Testis (tissue), 3 donors: ENCODE measurements around the gene RFXAP. TPM values are rescaled to one million over a fixed set of nuclear protein-coding genes. Genes with fewer than 3 reads are reported as not detected.

Source experiments
- DNase-seq: peaks from one replicate; pipeline ENCODE4 v3.0.0-alpha.2; 2019
- H3K27ac ChIP-seq, 2 donors: fragments of 200-600 bp; sonication (generic); one replicate each; pipeline ENCODE4 v1.5.1; 2019
- H3K27me3 ChIP-seq: fragments of 200-600 bp; sonication (generic); one replicate; pipeline ENCODE4 v1.5.1; 2019
- H3K36me3 ChIP-seq: fragments of 200-600 bp; sonication (generic); one replicate; pipeline ENCODE4 v1.5.1; 2017; ENCODE audit warnings: low read depth; ENCODE audit errors: missing control alignments
- H3K4me1 ChIP-seq: fragments of 200-600 bp; sonication (generic); one replicate; pipeline ENCODE4 v1.5.1; 2019
- H3K4me3 ChIP-seq, 2 donors: fragments of 200-600 bp; sonication (generic); one replicate each; pipeline ENCODE4 v1.5.1; 2017 to 2019
- H3K9me3 ChIP-seq: fragments of 200-600 bp; sonication (generic); one replicate; pipeline ENCODE4 v1.5.1; 2017
- POLR2A ChIP-seq: fragments of 450-650 bp; IDR thresholded peaks from one replicate; pipeline ENCODE4 v1.6.1; 2017; ENCODE audit warnings: antibody characterized with exemption, mild to moderate bottlenecking, moderate library complexity
- WGBS, 2 donors: methylation state at CpG; one replicate each; pipeline ENCODE4 v1.1.5; 2018; 5-methylcytosine and 5-hydroxymethylcytosine counted together
- intact Hi-C: fragments of 100-400 bp; cut with DNase I; formaldehyde crosslinking; loops from one replicate; pipeline ENCODE4 v1.15.1; 2023; ENCODE audit warnings: low total_unique reads
- polyA plus RNA-seq: library from polyadenylated mRNA; stranded (reverse); fragments of 350-450 nt; fragmentation: Illumina TruSeq; extraction: RNeasy Lipid Tissue Mini Kit (QIAGEN cat#74804); gene quantifications from one replicate; pipeline ENCODE4 v1.2.3, GENCODE V29; 2014; ENCODE audit warnings: low read depth, low replicate concordance; ENCODE audit not compliant: insufficient read depth
- total RNA-seq, 2 donors: library from RNA; depleted of rRNA; stranded (reverse); fragments of >200 nt; gene quantifications; one replicate each; pipeline ENCODE4 v1.2.3, GENCODE V29; 2016
- TF ChIP-seq, protein P1 (sequence below), 3 experiments: fragments of 450-650 bp in 2 of 3; fragments of 200-600 bp in 1 of 3; sonication (generic) in 1 of 3; IDR thresholded peaks; one replicate each; pipeline ENCODE4 v1.5.1; 2016 to 2019; ENCODE audit warnings: antibody characterized with exemption in 3 of 3, mild to moderate bottlenecking in 2 of 3, moderate library complexity in 1 of 3

Gene RFXAP
- total and polyA plus RNA-seq, 3 donors from 2014 or later: 6.6 to 11.1 (median 10.3) TPM

DNA sequence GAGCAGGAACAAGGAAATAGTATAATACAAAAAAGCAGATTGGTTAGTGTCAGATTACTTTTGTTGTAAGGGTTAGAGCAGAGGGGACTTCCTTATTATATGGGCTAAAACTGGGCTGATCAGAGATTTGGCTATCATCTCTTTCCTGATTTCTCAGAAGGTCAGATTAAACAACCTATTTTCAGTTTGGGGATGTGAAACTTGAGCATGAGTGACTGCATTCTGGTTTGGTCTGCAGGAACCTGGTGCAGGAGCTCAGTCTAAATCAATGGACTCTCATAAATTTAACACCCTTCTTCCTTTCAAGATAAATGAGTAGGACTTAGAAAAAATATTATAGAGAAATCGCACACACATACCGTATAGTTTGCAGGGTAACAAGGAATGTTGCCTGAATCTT, 12.9 kb upstream of the RFXAP start:
- Histone ChIP-seq H3K4me1 (no peaks in the 10 kb centered on the region), H3K36me3 (no peaks in the 10 kb centered on the region), H3K4me3 (no peak overlapping the region), H3K27me3 (no peaks in the 10 kb centered on the region), H3K9me3 (no peaks in the 10 kb centered on the region), H3K27ac (no peak overlapping the region)
- TF ChIP-seq, protein P1, sequence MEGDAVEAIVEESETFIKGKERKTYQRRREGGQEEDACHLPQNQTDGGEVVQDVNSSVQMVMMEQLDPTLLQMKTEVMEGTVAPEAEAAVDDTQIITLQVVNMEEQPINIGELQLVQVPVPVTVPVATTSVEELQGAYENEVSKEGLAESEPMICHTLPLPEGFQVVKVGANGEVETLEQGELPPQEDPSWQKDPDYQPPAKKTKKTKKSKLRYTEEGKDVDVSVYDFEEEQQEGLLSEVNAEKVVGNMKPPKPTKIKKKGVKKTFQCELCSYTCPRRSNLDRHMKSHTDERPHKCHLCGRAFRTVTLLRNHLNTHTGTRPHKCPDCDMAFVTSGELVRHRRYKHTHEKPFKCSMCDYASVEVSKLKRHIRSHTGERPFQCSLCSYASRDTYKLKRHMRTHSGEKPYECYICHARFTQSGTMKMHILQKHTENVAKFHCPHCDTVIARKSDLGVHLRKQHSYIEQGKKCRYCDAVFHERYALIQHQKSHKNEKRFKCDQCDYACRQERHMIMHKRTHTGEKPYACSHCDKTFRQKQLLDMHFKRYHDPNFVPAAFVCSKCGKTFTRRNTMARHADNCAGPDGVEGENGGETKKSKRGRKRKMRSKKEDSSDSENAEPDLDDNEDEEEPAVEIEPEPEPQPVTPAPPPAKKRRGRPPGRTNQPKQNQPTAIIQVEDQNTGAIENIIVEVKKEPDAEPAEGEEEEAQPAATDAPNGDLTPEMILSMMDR (IDR thresholded peaks at IDR 0.05): no peak
- TF ChIP-seq POLR2A: no peak
- intact Hi-C loops: no loop called here
- 82 to 87% methylated on average over 2 of the region's 2 CpGs for WGBS, 2 donors
- no peak for DNase-seq

DNA sequence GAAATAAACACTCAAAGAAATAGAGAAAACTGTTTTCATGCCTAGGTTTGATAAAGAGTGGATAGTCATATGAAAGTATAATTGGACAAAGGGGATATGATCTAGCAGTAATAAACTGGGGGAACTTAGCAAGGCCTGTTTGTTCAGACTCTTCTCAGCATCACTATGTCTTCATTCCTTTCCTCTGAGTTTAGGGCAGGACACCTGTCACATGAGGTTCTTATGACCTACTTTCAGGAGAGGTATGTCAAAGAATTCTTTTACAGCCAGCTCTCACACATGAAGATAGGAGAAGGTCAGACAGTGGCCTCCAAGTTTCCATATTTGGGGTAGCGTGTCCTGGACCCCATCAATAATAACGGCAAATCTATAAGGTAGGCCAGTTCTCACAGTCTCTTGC, 11.4 kb upstream of the RFXAP start:
- DNase-seq: no peak
- H3K27me3 ChIP-seq: no peaks in the 10 kb centered on the region
- H3K27ac ChIP-seq: no peak overlapping the region
- H3K4me1 ChIP-seq: no peaks in the 10 kb centered on the region
- H3K4me3 ChIP-seq: no peak overlapping the region
- intact Hi-C loops: no loop called here
- no peaks in the 10 kb centered on the region for H3K36me3 ChIP-seq
- TF ChIP-seq, protein P1 (IDR thresholded peaks at IDR 0.05): no peak
- no peak for TF ChIP-seq POLR2A
- WGBS, 2 donors: 89 to 100% methylated on average over 2 of the region's 2 CpGs
- H3K9me3 ChIP-seq: no peaks in the 10 kb centered on the region

DNA sequence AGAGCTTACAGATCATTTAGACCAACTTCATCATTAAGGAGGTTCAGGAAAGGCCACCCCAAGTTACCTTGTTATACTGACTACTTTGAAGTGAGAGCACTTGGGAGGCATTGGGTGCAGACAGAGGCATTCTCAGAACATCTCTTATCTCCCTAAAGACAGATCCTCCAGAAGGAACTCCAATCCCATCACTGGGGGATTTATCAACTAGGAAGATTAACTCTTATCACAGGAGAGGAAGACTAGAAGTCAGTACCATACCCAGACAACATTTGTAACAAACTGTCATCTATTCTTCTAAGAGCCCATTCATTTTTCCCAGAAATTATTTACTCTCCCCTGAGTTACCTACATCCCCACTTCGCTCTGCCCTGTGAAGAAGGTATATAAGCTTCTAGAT, 5.8 kb upstream of the RFXAP start:
- H3K27ac ChIP-seq: no peak overlapping the region
- no peak for DNase-seq
- intact Hi-C loops: no loop called here
- TF ChIP-seq POLR2A: no peak
- TF ChIP-seq, protein P1 (IDR thresholded peaks at IDR 0.05): no peak
- no peak overlapping the region for H3K4me3 ChIP-seq
- H3K36me3 ChIP-seq: no peaks in the 10 kb centered on the region
- H3K27me3 ChIP-seq: no peaks in the 10 kb centered on the region
- WGBS, 2 donors: 97 to 100% methylated on average over 1 of the region's 1 CpG
- no peaks in the 10 kb centered on the region for H3K9me3 ChIP-seq
- no peaks in the 10 kb centered on the region for H3K4me1 ChIP-seq

DNA sequence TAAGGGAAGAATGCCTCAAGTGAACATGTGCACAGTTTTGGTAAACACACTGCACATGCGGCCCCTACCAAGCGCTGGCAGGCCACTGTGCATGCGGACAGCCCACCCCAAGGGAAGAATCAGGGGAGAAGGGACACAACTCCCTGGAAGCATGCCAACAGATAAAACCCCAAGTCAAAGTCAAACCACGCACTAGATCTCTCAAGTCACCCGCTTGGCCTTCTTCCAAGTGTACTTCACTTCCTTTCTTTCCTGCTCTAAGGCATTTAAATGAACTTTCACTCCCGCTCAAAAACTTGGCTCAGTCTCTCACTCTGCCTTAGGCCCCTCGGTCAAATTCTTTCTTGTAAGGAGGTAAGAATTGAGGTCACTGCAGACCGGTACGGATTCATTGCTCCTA, 4.6 kb upstream of the RFXAP start:
- H3K27me3 ChIP-seq: no peaks in the 10 kb centered on the region
- H3K4me1 ChIP-seq: no peaks in the 10 kb centered on the region
- 54 to 61% methylated on average over 9 of the region's 9 CpGs for WGBS, 2 donors
- TF ChIP-seq, protein P1 (IDR thresholded peaks at IDR 0.05): no peak
- TF ChIP-seq POLR2A: no peak
- intact Hi-C loops: no loop called here
- H3K9me3 ChIP-seq: no peaks in the 10 kb centered on the region
- no peak overlapping the region for H3K27ac ChIP-seq
- H3K4me3 ChIP-seq: no peak overlapping the region
- no peaks in the 10 kb centered on the region for H3K36me3 ChIP-seq
- DNase-seq: no peak

DNA sequence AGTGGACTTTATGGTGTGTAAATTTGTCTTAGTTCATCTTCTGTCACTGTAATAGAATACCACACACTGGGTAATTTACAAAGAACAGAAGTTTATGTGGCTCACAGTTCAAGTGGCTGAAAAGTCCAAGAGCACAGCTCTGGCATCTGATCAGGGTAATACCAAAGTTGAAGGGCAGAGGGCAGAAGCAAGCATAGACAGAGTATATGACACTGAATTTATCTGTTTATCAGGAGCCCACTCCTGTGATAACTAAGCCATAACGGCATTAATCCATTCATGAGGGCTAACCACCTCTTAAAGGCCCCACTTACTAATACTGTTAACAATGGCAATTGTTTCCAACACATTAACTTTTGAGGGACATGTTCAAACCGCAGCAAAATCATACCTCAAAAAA, 4.0 kb upstream of the RFXAP start:
- TF ChIP-seq, protein P1 (IDR thresholded peaks at IDR 0.05): no peak
- TF ChIP-seq POLR2A: no peak
- intact Hi-C loops: no loop called here
- Histone ChIP-seq H3K27me3 (no peaks in the 10 kb centered on the region), H3K36me3 (no peaks in the 10 kb centered on the region), H3K9me3 (no peaks in the 10 kb centered on the region), H3K4me3 (no peak overlapping the region), H3K4me1 (peaks cover 1% of the 10 kb centered on the region), H3K27ac (no peak overlapping the region)
- no peak for DNase-seq
- WGBS, 2 donors: 82 to 84% methylated on average over 2 of the region's 2 CpGs
